ENCODE data around the gene GAB1. TPM values are rescaled to one million over a fixed set of nuclear protein-coding genes. Genes with fewer than 3 reads are reported as not detected.

GAB1 gene
- total RNA-seq, 1 experiment from 2014 or later: 46.9 TPM

GRCh38 chr4:143386812-143387211, 50.1 kb downstream of the GAB1 start:
- peak overlapping the region; percentile 15 for H3K4me3 Mint-ChIP-seq (ENCODE audit: unreplicated experiment)
- Histone ChIP-seq H3K4me3 (ENCODE audit: low read depth, low read length) (no peak overlapping the region), H3K36me3 (ENCODE audit: control insufficient read depth, insufficient read depth, low read length) (no peaks in the 10 kb centered on the region), H3K9me3 (no peaks in the 10 kb centered on the region), H3K27me3 (replicated peaks; ENCODE audit: control insufficient read depth, insufficient read depth, low read length) (no peaks in the 10 kb centered on the region), H3K4me1 (peaks cover 52% of the 10 kb centered on the region)
- no peak overlapping the region for H3K27ac Mint-ChIP-seq (ENCODE audit: unreplicated experiment)
- CTCF ChIA-PET: no interaction called here
- intact Hi-C loops (cut with micrococcal nuclease; ENCODE audit: unreplicated experiment): loop anchor here (5.0 kb wide), 1 partner anchor 180 kb away; no protein-coding TSS in a partner anchor
- BruUV-seq (replicated peaks): no TSS peak
- no peak for TF ChIP-seq CTCF (IDR thresholded peaks at IDR 0.05; ENCODE audit: insufficient read depth in 1 of 2, low read depth in 1 of 2, low read length in 1 of 2, severe bottlenecking in 1 of 2, unreplicated experiment in 1 of 2)
- H3K36me3 Mint-ChIP-seq (ENCODE audit: insufficient read depth, unreplicated experiment): peaks cover 15% of the 10 kb centered on the region
- no peak for DNase-seq
- POLR2A ChIA-PET: no interaction called here
- H3K27me3 Mint-ChIP-seq (ENCODE audit: insufficient read depth, unreplicated experiment): no peaks in the 10 kb centered on the region
- peaks cover 59% of the 10 kb centered on the region for H3K4me1 Mint-ChIP-seq (ENCODE audit: low read depth, unreplicated experiment)
- no peaks in the 10 kb centered on the region for H3K9me3 Mint-ChIP-seq (ENCODE audit: unreplicated experiment)

GRCh38 chr4:143389579-143390195, 53.0 kb downstream of the GAB1 start:
- intact Hi-C loops (cut with micrococcal nuclease; ENCODE audit: unreplicated experiment): loop anchor here (2.0 to 5.0 kb wide), 2 partner anchors 53 to 182 kb away; partner anchors contain the start of gene GAB1
- Mint-ChIP-seq H3K9me3 (ENCODE audit: unreplicated experiment) (no peaks in the 10 kb centered on the region), H3K4me1 (ENCODE audit: low read depth, unreplicated experiment) (peaks cover 50% of the 10 kb centered on the region), H3K36me3 (ENCODE audit: insufficient read depth, unreplicated experiment) (peaks cover 20% of the 10 kb centered on the region), H3K27ac (ENCODE audit: unreplicated experiment) (no peak overlapping the region), H3K4me3 (ENCODE audit: unreplicated experiment) (peak overlapping the region; percentile 14), H3K27me3 (ENCODE audit: insufficient read depth, unreplicated experiment) (no peaks in the 10 kb centered on the region)
- Histone ChIP-seq H3K9me3 (no peaks in the 10 kb centered on the region), H3K27me3 (replicated peaks; ENCODE audit: control insufficient read depth, insufficient read depth, low read length) (no peaks in the 10 kb centered on the region), H3K4me1 (peaks cover 58% of the 10 kb centered on the region), H3K4me3 (ENCODE audit: low read depth, low read length) (no peak overlapping the region), H3K36me3 (ENCODE audit: control insufficient read depth, insufficient read depth, low read length) (no peaks in the 10 kb centered on the region)
- POLR2A ChIA-PET: no interaction called here
- no peak for DNase-seq
- BruUV-seq (replicated peaks): no TSS peak
- CTCF ChIA-PET: no interaction called here
- TF ChIP-seq CTCF (IDR thresholded peaks at IDR 0.05; ENCODE audit: insufficient read depth in 1 of 2, low read depth in 1 of 2, low read length in 1 of 2, severe bottlenecking in 1 of 2, unreplicated experiment in 1 of 2): no peak

- intact Hi-C loops (cut with micrococcal nuclease; ENCODE audit: unreplicated experiment): no loop called here
- BruUV-seq (replicated peaks): no TSS peak
- Histone ChIP-seq H3K27me3 (replicated peaks; ENCODE audit: control insufficient read depth, insufficient read depth, low read length) (no peaks in the 10 kb centered on the region), H3K4me3 (ENCODE audit: low read depth, low read length) (no peak overlapping the region), H3K4me1 (peaks cover 58% of the 10 kb centered on the region), H3K9me3 (no peaks in the 10 kb centered on the region), H3K36me3 (ENCODE audit: control insufficient read depth, insufficient read depth, low read length) (no peaks in the 10 kb centered on the region)
- Mint-ChIP-seq H3K27ac (ENCODE audit: unreplicated experiment) (no peak overlapping the region), H3K4me1 (ENCODE audit: low read depth, unreplicated experiment) (peaks cover 50% of the 10 kb centered on the region), H3K27me3 (ENCODE audit: insufficient read depth, unreplicated experiment) (no peaks in the 10 kb centered on the region), H3K4me3 (ENCODE audit: unreplicated experiment) (no peak overlapping the region), H3K9me3 (ENCODE audit: unreplicated experiment) (no peaks in the 10 kb centered on the region), H3K36me3 (ENCODE audit: insufficient read depth, unreplicated experiment) (peaks cover 23% of the 10 kb centered on the region)
- no peak for TF ChIP-seq CTCF (IDR thresholded peaks at IDR 0.05; ENCODE audit: insufficient read depth in 1 of 2, low read depth in 1 of 2, low read length in 1 of 2, severe bottlenecking in 1 of 2, unreplicated experiment in 1 of 2)
- ChIA-PET CTCF (interaction anchor here (0.7 kb wide), 1 partner anchor 172 kb away, joined by 3 read pairs; no protein-coding TSS in a partner anchor), POLR2A (no interaction called here)
- DNase-seq: no peak
Observed at GRCh38 chr4:143390764-143391163, 54.1 kb downstream of the GAB1 start.
